Esophagus muscularis mucosa (tissue), 4 donors: ENCODE data around the gene POLN. TPM values are rescaled to one million over a fixed set of nuclear protein-coding genes. Genes with fewer than 3 reads are reported as not detected.

ENCODE experiments used
- DNase-seq: peaks from one replicate; pipeline ENCODE4 v3.0.0-alpha.2; 2017; ENCODE audit errors: extremely low spot score
- H3K27ac ChIP-seq, 4 donors: fragments of 200-600 bp; sonication (generic); replicated peaks in 1 of 4; 1 replicate in 3 of 4; 2 replicates in 1 of 4; pipeline ENCODE4 v1.5.1; 2016 to 2019; ENCODE audit warnings: mild to moderate bottlenecking in 1 of 4
- H3K27me3 ChIP-seq, 4 donors: fragments of 200-600 bp; sonication (generic); one replicate each; pipeline versions ENCODE4 v1.5.1 to v1.6.0; 2016 to 2019
- H3K36me3 ChIP-seq, 4 donors: fragments of 200-600 bp; sonication (generic); one replicate each; pipeline ENCODE4 v1.5.1; 2016 to 2019
- H3K4me1 ChIP-seq, 4 donors: fragments of 200-600 bp; sonication (generic); one replicate each; pipeline ENCODE4 v1.5.1; 2016 to 2019
- H3K4me3 ChIP-seq, 4 donors: fragments of 200-600 bp; sonication (generic); 1 replicate in 2 of 4; 2 replicates in 2 of 4; pipeline ENCODE4 v1.5.1; 2016 to 2019; ENCODE audit warnings: mild to moderate bottlenecking in 4 of 4, moderate library complexity in 1 of 4
- H3K9me3 ChIP-seq, 4 donors: fragments of 200-600 bp; sonication (generic); 1 replicate in 3 of 4; 2 replicates in 1 of 4; pipeline ENCODE4 v1.5.1; 2016 to 2019
- EP300 ChIP-seq: sonication (generic); formaldehyde crosslinking; IDR thresholded peaks from one replicate; pipeline ENCODE4 v1.6.1; 2017; ENCODE audit warnings: antibody characterized with exemption
- POLR2A ChIP-seq: fragments of 450-650 bp; IDR thresholded peaks from one replicate; pipeline ENCODE4 v1.6.1; 2017; ENCODE audit warnings: antibody characterized with exemption, moderate library complexity, mild to moderate bottlenecking, low read depth
- POLR2AphosphoS5 ChIP-seq, 2 donors: sonication (generic); formaldehyde crosslinking; IDR thresholded peaks; one replicate each; pipeline ENCODE4 v1.6.1; 2017; ENCODE audit warnings: antibody characterized with exemption in 2 of 2
- WGBS: methylation state at CpG from one replicate; pipeline ENCODE4 v1.1.5; 2018; 5-methylcytosine and 5-hydroxymethylcytosine counted together
- intact Hi-C: fragments of 100-400 bp; cut with DNase I; formaldehyde crosslinking; loops from one replicate; pipeline ENCODE4 v1.15.1; 2023
- total RNA-seq, 4 donors: library from RNA; depleted of rRNA; stranded (reverse); fragments of >200 nt; gene quantifications; one replicate each; pipeline versions ENCODE4 v1.1.0 to v1.2.1, GENCODE V29; 2016
- TF ChIP-seq, protein P1 (sequence below), 3 experiments: fragments of 200-600 bp in 2 of 3; fragments of 450-650 bp in 1 of 3; sonication (generic) in 2 of 3; IDR thresholded peaks; one replicate each; pipeline ENCODE4 v1.5.1; 2017 to 2019; ENCODE audit warnings: antibody characterized with exemption in 3 of 3, mild to moderate bottlenecking in 2 of 3, moderate library complexity in 1 of 3

The POLN gene
- total RNA-seq, 4 donors from 2014 or later: 1.2 to 3.3 (median 2.7) TPM

DNA sequence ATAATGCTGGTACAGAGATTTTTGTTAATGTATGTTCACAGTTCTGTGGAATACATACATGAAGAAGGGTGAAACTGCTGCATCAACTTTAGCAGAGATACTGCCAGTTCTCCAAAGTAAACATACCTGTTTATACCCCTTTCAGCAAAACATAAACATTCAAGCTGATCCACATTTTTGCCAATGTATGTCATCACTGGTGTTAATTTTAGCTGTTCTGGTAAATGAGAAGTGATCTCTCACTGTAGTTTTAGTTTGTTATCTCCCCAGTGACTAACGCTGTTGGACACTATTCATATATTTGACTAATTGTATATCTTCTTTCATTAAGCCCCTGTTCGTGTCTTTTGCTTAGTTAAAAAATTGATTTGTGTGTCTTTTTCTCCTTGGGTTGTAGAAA is 82.0 kb downstream of the POLN start:
- H3K36me3 ChIP-seq: no peaks in the 10 kb centered on the region
- no peaks in the 10 kb centered on the region for H3K9me3 ChIP-seq
- intact Hi-C loops: no loop called here
- 70% methylated on average over 2 of the region's 2 CpGs for WGBS
- no peak overlapping the region for H3K4me3 ChIP-seq
- H3K4me1 ChIP-seq: no peaks in the 10 kb centered on the region
- no peak overlapping the region for H3K27ac ChIP-seq
- no peak for DNase-seq
- no peaks in the 10 kb centered on the region for H3K27me3 ChIP-seq
- TF ChIP-seq EP300 (no peak), POLR2AphosphoS5 (IDR thresholded peaks at IDR 0.05) (no peak)
- TF ChIP-seq, protein P1, sequence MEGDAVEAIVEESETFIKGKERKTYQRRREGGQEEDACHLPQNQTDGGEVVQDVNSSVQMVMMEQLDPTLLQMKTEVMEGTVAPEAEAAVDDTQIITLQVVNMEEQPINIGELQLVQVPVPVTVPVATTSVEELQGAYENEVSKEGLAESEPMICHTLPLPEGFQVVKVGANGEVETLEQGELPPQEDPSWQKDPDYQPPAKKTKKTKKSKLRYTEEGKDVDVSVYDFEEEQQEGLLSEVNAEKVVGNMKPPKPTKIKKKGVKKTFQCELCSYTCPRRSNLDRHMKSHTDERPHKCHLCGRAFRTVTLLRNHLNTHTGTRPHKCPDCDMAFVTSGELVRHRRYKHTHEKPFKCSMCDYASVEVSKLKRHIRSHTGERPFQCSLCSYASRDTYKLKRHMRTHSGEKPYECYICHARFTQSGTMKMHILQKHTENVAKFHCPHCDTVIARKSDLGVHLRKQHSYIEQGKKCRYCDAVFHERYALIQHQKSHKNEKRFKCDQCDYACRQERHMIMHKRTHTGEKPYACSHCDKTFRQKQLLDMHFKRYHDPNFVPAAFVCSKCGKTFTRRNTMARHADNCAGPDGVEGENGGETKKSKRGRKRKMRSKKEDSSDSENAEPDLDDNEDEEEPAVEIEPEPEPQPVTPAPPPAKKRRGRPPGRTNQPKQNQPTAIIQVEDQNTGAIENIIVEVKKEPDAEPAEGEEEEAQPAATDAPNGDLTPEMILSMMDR (IDR thresholded peaks at IDR 0.05): no peak

- Histone ChIP-seq H3K4me3 (no peak overlapping the region), H3K27ac (no peak overlapping the region), H3K27me3 (no peaks in the 10 kb centered on the region), H3K9me3 (peaks cover 0 to 5% (median 0%) of the 10 kb centered on the region in 4 donors), H3K4me1 (no peaks in the 10 kb centered on the region), H3K36me3 (no peaks in the 10 kb centered on the region)
- no peak for TF ChIP-seq POLR2AphosphoS5 (IDR thresholded peaks at IDR 0.05)
- no peak for TF ChIP-seq EP300
- no peak for TF ChIP-seq POLR2A
- TF ChIP-seq, protein P1 (IDR thresholded peaks at IDR 0.05): no peak
- DNase-seq: peak; percentile 62
- WGBS: 92% methylated on average over 6 of the region's 7 CpGs
- intact Hi-C loops: no loop called here
Measured at GRCh38 chr4:2155246-2155645, 86.7 kb downstream of the POLN start.

DNA sequence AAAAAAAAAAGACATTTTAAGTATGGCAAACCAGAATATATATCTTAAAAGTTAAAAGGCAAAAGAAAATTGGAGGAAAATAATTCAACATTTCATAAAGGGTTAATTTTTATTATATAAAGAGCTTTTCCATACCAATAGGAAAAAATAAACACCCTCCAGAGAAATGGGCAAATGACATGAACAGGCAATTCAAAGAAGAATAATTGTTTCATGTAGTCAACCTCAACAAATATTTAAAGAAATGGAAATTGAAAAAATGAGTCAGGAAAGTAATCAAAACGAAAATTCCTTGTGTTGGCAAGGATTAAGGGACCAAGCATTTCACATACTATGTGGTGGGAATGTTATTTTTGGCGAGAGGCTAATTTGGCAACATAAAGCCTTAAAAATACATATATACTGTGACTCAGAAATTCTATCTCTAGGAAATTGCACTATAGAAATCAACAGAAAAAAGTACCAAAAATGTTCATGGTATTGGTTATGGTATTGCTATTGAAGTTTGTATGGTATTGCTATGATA is 87.6 kb downstream of the POLN start:
- H3K9me3 ChIP-seq: peaks cover 0 to 5% (median 0%) of the 10 kb centered on the region in 4 donors
- no peak for DNase-seq
- H3K4me3 ChIP-seq: no peak overlapping the region
- no peaks in the 10 kb centered on the region for H3K4me1 ChIP-seq
- 61% methylated on average over 2 of the region's 2 CpGs for WGBS
- TF ChIP-seq EP300: no peak
- no peak for TF ChIP-seq POLR2AphosphoS5 (IDR thresholded peaks at IDR 0.05)
- TF ChIP-seq, protein P1 (IDR thresholded peaks at IDR 0.05): no peak
- no peak for TF ChIP-seq POLR2A
- H3K27ac ChIP-seq: no peak overlapping the region
- H3K27me3 ChIP-seq: no peaks in the 10 kb centered on the region
- no peaks in the 10 kb centered on the region for H3K36me3 ChIP-seq
- intact Hi-C loops: no loop called here

DNA sequence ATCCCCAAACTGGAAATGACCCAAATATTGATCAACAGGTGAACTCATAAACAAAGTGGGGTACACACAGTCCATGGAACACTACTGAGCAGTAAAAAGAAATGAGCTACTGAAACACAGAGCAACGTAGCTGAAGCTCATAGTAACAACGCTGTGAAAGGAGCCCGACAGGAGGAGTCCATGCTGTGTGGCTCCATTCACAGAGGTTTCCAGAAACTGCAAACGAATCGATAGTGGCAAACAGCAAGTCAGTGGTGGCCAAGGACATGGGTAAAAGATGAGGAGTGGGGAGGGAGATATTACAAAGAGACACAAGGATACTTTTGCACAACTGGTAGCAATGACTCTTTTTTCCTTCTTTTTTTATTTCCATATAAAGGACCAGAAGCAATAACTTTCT is 90.4 kb downstream of the POLN start:
- Histone ChIP-seq H3K27me3 (no peaks in the 10 kb centered on the region), H3K36me3 (no peaks in the 10 kb centered on the region), H3K4me3 (no peak overlapping the region), H3K4me1 (no peaks in the 10 kb centered on the region), H3K27ac (no peak overlapping the region), H3K9me3 (peaks cover 0 to 5% (median 0%) of the 10 kb centered on the region in 4 donors)
- no peak for DNase-seq
- 74% methylated on average over 5 of the region's 5 CpGs for WGBS
- intact Hi-C loops: no loop called here
- TF ChIP-seq POLR2A: no peak
- TF ChIP-seq EP300: no peak

DNA sequence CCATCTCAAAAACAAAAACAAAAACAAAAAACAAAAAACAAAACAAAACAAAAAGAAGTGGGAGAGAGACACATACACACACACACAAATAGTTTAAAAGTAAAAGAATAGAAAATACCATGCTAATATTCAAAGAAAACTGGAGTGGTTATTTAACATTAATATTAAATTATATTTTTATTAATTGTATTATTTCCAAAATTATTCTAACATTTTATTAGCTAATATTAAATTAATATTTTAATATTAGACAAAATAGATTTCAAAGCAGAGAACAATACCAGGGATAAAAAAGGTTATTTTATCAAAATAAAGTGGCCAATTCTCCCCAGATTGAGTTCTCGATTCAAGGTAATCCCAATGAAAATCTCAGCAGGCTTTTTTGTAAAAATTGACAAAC is 91.8 kb downstream of the POLN start:
- Histone ChIP-seq H3K27me3 (no peaks in the 10 kb centered on the region), H3K4me1 (no peaks in the 10 kb centered on the region), H3K27ac (no peak overlapping the region), H3K9me3 (peaks cover 0 to 5% (median 0%) of the 10 kb centered on the region in 4 donors), H3K4me3 (no peak overlapping the region), H3K36me3 (no peaks in the 10 kb centered on the region)
- TF ChIP-seq, protein P1 (IDR thresholded peaks at IDR 0.05): no peak
- TF ChIP-seq EP300 (no peak), POLR2A (no peak), POLR2AphosphoS5 (IDR thresholded peaks at IDR 0.05) (no peak)
- intact Hi-C loops: no loop called here
- no peak for DNase-seq
- 90% methylated on average over 1 of the region's 1 CpG for WGBS
